HEK293 (cell line): ENCODE data around the gene UBQLN1.

Experiments
- CTCF ChIA-PET: fragments of 350-600 bp; formaldehyde crosslinking; extraction: SDS; loops from one replicate; lab custom pipeline; 2021; ENCODE audit warnings: antibody characterized with exemption; lab: Yijun Ruan, JAX
- POLR2A ChIA-PET: fragments of 300-600 bp; formaldehyde crosslinking; extraction: SDS; loops from one replicate; lab custom pipeline; 2020; ENCODE audit warnings: antibody characterized with exemption, inconsistent platforms; lab: Yijun Ruan, JAX
- H3K27ac ChIP-seq: fragments of 200-500 bp; sonication (Bioruptor generic); 2 replicates; pipeline ENCODE4 v1.5.1; 2014; ENCODE audit warnings: low read depth, low read length, control low read depth, inconsistent platforms; ENCODE audit errors: extremely low read depth
- H3K36me3 ChIP-seq, 2 experiments: fragments of 200-500 bp in 1 of 2; sonication (Bioruptor generic) in 1 of 2; 1 replicate in 1 of 2; 2 replicates in 1 of 2; pipeline ENCODE4 v1.5.1; 2014 to 2017; ENCODE audit warnings: inconsistent platforms in 2 of 2, low read length in 2 of 2; ENCODE audit not compliant: control insufficient read depth in 2 of 2, insufficient read depth in 1 of 2
- H3K4me1 ChIP-seq: fragments of 200-500 bp; sonication (Bioruptor generic); 2 replicates; pipeline ENCODE4 v1.5.1; 2014; ENCODE audit warnings: mild to moderate bottlenecking, low read length, inconsistent platforms; ENCODE audit not compliant: control insufficient read depth, insufficient read depth
- H3K4me3 ChIP-seq: 2 replicates; pipeline ENCODE4 v1.5.1; 2011; ENCODE audit warnings: low read depth, mild to moderate bottlenecking, control low read depth, low read length, moderate library complexity
- H3K9me3 ChIP-seq: fragments of 200-500 bp; sonication (Bioruptor generic); 2 replicates; pipeline ENCODE4 v1.5.1; 2014; ENCODE audit warnings: low read depth, low read length, inconsistent platforms; ENCODE audit not compliant: control insufficient read depth, insufficient read depth
- GFI1B ChIP-seq: fragments of 450-650 bp; formaldehyde crosslinking; IDR thresholded peaks from 2 replicates; pipeline ENCODE4 v1.5.1; 2016; ENCODE audit warnings: missing biosample characterization, missing genetic modification characterization
- KLF7 ChIP-seq: fragments of 450-650 bp; formaldehyde crosslinking; IDR thresholded peaks from 2 replicates; pipeline ENCODE4 v1.5.1; 2016; ENCODE audit warnings: missing biosample characterization, missing genetic modification characterization, borderline replicate concordance
- MEIS1 ChIP-seq: sonication (generic); formaldehyde crosslinking; IDR thresholded peaks from 2 replicates; pipeline ENCODE4 v1.8.1; 2022; ENCODE audit warnings: missing genetic modification reagents, mild to moderate bottlenecking, borderline replicate concordance
- SP3 ChIP-seq: fragments of 450-650 bp; formaldehyde crosslinking; IDR thresholded peaks from 2 replicates; pipeline ENCODE4 v1.5.1; 2016; ENCODE audit warnings: missing biosample characterization, missing genetic modification characterization
- TRIM28 ChIP-seq: IDR thresholded peaks from 2 replicates; pipeline ENCODE4 v1.6.1; 2011; ENCODE audit warnings: low read length, control low read depth, borderline replicate concordance
- ZFHX2 ChIP-seq: fragments of 450-650 bp; formaldehyde crosslinking; conservative IDR thresholded peaks from 2 replicates; pipeline ENCODE4 v1.5.1; 2016; ENCODE audit warnings: missing biosample characterization, missing genetic modification characterization
- ZFP41 ChIP-seq: fragments of 450-650 bp; formaldehyde crosslinking; IDR thresholded peaks from 2 replicates; pipeline ENCODE4 v1.5.1; 2016; ENCODE audit warnings: missing biosample characterization, missing genetic modification characterization, borderline replicate concordance
- ZFP69B ChIP-seq: fragments of 450-650 bp; formaldehyde crosslinking; IDR thresholded peaks from 2 replicates; pipeline ENCODE4 v1.5.1; 2016; ENCODE audit warnings: missing biosample characterization, missing genetic modification characterization
- ZNF112 ChIP-seq: fragments of 450-650 bp; formaldehyde crosslinking; IDR thresholded peaks from 2 replicates; pipeline ENCODE4 v1.5.0; 2017; ENCODE audit warnings: missing biosample characterization, missing genetic modification characterization
- ZNF132 ChIP-seq: fragments of 450-650 bp; formaldehyde crosslinking; IDR thresholded peaks from 2 replicates; pipeline ENCODE4 v1.5.1; 2017; ENCODE audit warnings: missing biosample characterization, missing genetic modification characterization, borderline replicate concordance
- ZNF292 ChIP-seq: fragments of 450-650 bp; formaldehyde crosslinking; IDR thresholded peaks from 2 replicates; pipeline ENCODE4 v1.5.1; 2016; ENCODE audit warnings: low read depth, missing biosample characterization, missing genetic modification characterization, borderline replicate concordance
- ZNF341 ChIP-seq: fragments of 450-650 bp; formaldehyde crosslinking; IDR thresholded peaks from 2 replicates; pipeline ENCODE4; 2016; ENCODE audit warnings: low read depth, missing biosample characterization, missing genetic modification characterization
- ZNF366 ChIP-seq: fragments of 450-650 bp; formaldehyde crosslinking; conservative IDR thresholded peaks from 2 replicates; pipeline ENCODE4 v1.5.1; 2016; ENCODE audit warnings: missing biosample characterization, missing genetic modification characterization
- ZNF37A ChIP-seq: fragments of 450-650 bp; IDR thresholded peaks from 2 replicates; pipeline ENCODE4 v1.5.1; 2018; ENCODE audit warnings: missing biosample characterization, missing genetic modification characterization
- ZNF433 ChIP-seq: fragments of 450-650 bp; formaldehyde crosslinking; IDR thresholded peaks from 2 replicates; pipeline ENCODE4 v1.5.1; 2016; ENCODE audit warnings: missing biosample characterization, missing genetic modification characterization, low read depth
- ZNF501 ChIP-seq: fragments of 450-650 bp; formaldehyde crosslinking; IDR thresholded peaks from 2 replicates; pipeline ENCODE4 v1.5.1; 2016; ENCODE audit warnings: missing biosample characterization, missing genetic modification characterization
- ZNF514 ChIP-seq: fragments of 450-650 bp; formaldehyde crosslinking; IDR thresholded peaks from 2 replicates; pipeline ENCODE4 v1.5.1; 2016; ENCODE audit warnings: missing biosample characterization, missing genetic modification characterization
- ZNF621 ChIP-seq: fragments of 450-650 bp; formaldehyde crosslinking; IDR thresholded peaks from 2 replicates; pipeline ENCODE4 v1.5.1; 2017; ENCODE audit warnings: missing biosample characterization, missing genetic modification characterization
- ZNF629 ChIP-seq: fragments of 450-650 bp; formaldehyde crosslinking; IDR thresholded peaks from 2 replicates; pipeline ENCODE4 v1.5.1; 2017; ENCODE audit warnings: missing biosample characterization, missing genetic modification characterization
- ZNF654 ChIP-seq: fragments of 450-650 bp; formaldehyde crosslinking; IDR thresholded peaks from 2 replicates; pipeline ENCODE4 v1.5.1; 2016; ENCODE audit warnings: low read depth, missing biosample characterization, missing genetic modification characterization
- ZNF677 ChIP-seq: fragments of 450-650 bp; IDR thresholded peaks from 2 replicates; pipeline ENCODE4 v1.5.0; 2018; ENCODE audit warnings: missing biosample characterization, mild to moderate bottlenecking, missing genetic modification characterization, moderate library complexity
- ZNF76 ChIP-seq: fragments of 450-650 bp; formaldehyde crosslinking; IDR thresholded peaks from 2 replicates; pipeline ENCODE4; 2016; ENCODE audit warnings: low read depth, missing biosample characterization, missing genetic modification characterization, borderline replicate concordance
- ZNF791 ChIP-seq: fragments of 450-650 bp; formaldehyde crosslinking; IDR thresholded peaks from 2 replicates; pipeline ENCODE4 v1.5.1; 2016; ENCODE audit warnings: missing biosample characterization, missing genetic modification characterization
- ZXDB ChIP-seq: fragments of 450-650 bp; formaldehyde crosslinking; IDR thresholded peaks from 2 replicates; pipeline ENCODE4 v1.5.1; 2016; ENCODE audit warnings: missing biosample characterization, missing genetic modification characterization
- TF ChIP-seq, protein P1 (sequence below): fragments of 450-650 bp; formaldehyde crosslinking; IDR thresholded peaks from 2 replicates; pipeline ENCODE4 v1.5.1; 2016; ENCODE audit warnings: missing biosample characterization, missing genetic modification characterization

Gene UBQLN1

DNA sequence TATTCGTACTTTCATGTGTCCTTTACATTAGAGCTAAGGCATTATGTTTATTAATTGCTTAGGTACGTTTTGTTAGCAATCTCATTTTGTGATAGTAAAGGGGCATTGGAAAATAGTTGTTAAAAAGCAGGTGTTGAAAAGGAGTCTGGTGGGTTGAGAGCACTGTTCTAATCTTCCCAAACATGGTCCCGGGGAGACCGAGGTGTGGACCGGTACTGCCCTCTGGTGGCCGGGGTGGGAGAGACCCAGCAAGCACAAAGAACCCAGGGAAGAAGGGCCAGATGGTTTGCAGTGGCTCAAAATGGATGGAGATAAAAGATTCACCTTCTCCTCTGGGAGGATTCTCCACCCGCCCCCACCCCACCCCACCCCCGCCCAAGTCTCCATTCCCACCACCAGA lies 58.7 kb downstream of the UBQLN1 start:
- no peak for TF ChIP-seq ZNF292
- peak; percentile 48 for TF ChIP-seq ZNF654 (tag by site-specific recombination)
- TF ChIP-seq ZNF677 (tag by site-specific recombination) = peak; percentile 91
- ChIA-PET POLR2A (no interaction called here), CTCF (interaction anchor here (0.6 to 3.0 kb wide), 31 partner anchors 8 to 651 kb away, joined by 3 to 36 read pairs (median 4); partner anchors contain the start of gene KIF27)
- H3K4me1 ChIP-seq = no peaks in the 10 kb centered on the region
- no peak overlapping the region for H3K27ac ChIP-seq
- H3K4me3 ChIP-seq = no peak overlapping the region
- no peaks in the 10 kb centered on the region for H3K9me3 ChIP-seq
- peaks cover 0 to 51% of the 10 kb centered on the region in 2 experiments; a peak in 2 of 3 replicates for H3K36me3 ChIP-seq

GRCh38 chr9:83646500-83647239 lies 61.1 kb downstream of the UBQLN1 start:
- POLR2A ChIA-PET = no interaction called here
- Histone ChIP-seq H3K9me3 (no peaks in the 10 kb centered on the region), H3K4me3 (no peak overlapping the region), H3K27ac (no peak overlapping the region), H3K4me1 (no peaks in the 10 kb centered on the region), H3K36me3 (peaks cover 0 to 34% of the 10 kb centered on the region in 2 experiments; a peak in 2 of 3 replicates)
- CTCF ChIA-PET = interaction anchor here (0.7 kb wide), 1 partner anchor 64 kb away, joined by 3 read pairs; no protein-coding TSS in a partner anchor
- TF ChIP-seq ZNF366 (tag by site-specific recombination) (peak; percentile 55), ZNF37A (tag by site-specific recombination) (no peak), MEIS1 (CRISPR knock-in tag) (no peak)

DNA sequence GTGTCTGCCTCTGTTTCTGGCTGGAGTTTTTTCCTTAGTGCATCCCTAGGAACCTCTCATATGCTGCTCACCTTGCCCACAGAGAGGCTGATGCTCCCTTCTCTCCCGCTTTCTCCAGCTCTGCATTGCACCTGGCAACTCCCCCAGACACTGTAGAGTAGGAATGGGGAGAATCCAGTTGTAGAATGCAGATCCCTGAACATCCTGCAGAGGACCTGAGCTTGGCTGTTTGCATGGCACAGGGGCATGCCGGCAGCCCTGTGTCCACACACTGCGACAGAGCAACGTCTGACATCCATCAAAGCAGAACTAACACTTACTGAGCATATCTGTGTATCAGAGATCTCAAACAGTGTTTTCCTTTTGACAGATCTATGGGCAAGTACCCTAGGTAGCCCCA lies 65.0 kb downstream of the UBQLN1 start:
- CTCF ChIA-PET = interaction anchor here (0.7 to 1.1 kb wide), 2 partner anchors 19 to 308 kb away, joined by 3 read pairs; no protein-coding TSS in a partner anchor
- H3K36me3 ChIP-seq = peaks cover 0 to 19% of the 10 kb centered on the region in 2 experiments; a peak in 1 of 3 replicates
- POLR2A ChIA-PET = no interaction called here
- H3K4me3 ChIP-seq = no peak overlapping the region
- no peaks in the 10 kb centered on the region for H3K4me1 ChIP-seq
- TF ChIP-seq ZFP69B (no peak), ZNF501 (no peak), ZFP41 (no peak)
- no peaks in the 10 kb centered on the region for H3K9me3 ChIP-seq
- H3K27ac ChIP-seq = no peak overlapping the region

GRCh38 chr9:83639266-83639665 lies 68.5 kb downstream of the UBQLN1 start:
- Histone ChIP-seq H3K4me1 (no peaks in the 10 kb centered on the region), H3K9me3 (no peaks in the 10 kb centered on the region), H3K27ac (no peak overlapping the region), H3K4me3 (no peak overlapping the region), H3K36me3 (no peaks in the 10 kb centered on the region)
- ChIA-PET CTCF (interaction anchor here (0.7 to 4.0 kb wide), 4 partner anchors 10 to 280 kb away, joined by 3 to 36 read pairs (median 10); no protein-coding TSS in a partner anchor), POLR2A (no interaction called here)
- no peak for TF ChIP-seq ZNF132 (tag by site-specific recombination)
- TF ChIP-seq SP3 (tag by site-specific recombination) = no peak
- no peak for TF ChIP-seq ZNF433 (tag by site-specific recombination)
- no peak for TF ChIP-seq ZNF791 (tag by site-specific recombination)
- no peak for TF ChIP-seq ZFHX2 (tag by site-specific recombination)
- TF ChIP-seq ZNF76 (tag by site-specific recombination) = no peak
- TF ChIP-seq ZNF112 (tag by site-specific recombination) = no peak
- TF ChIP-seq ZNF514 = no peak
- no peak for TF ChIP-seq ZNF341 (tag by site-specific recombination)
- TF ChIP-seq ZNF621 (tag by site-specific recombination) = no peak
- no peak for TF ChIP-seq ZNF629 (tag by site-specific recombination)
- TF ChIP-seq, protein P1, sequence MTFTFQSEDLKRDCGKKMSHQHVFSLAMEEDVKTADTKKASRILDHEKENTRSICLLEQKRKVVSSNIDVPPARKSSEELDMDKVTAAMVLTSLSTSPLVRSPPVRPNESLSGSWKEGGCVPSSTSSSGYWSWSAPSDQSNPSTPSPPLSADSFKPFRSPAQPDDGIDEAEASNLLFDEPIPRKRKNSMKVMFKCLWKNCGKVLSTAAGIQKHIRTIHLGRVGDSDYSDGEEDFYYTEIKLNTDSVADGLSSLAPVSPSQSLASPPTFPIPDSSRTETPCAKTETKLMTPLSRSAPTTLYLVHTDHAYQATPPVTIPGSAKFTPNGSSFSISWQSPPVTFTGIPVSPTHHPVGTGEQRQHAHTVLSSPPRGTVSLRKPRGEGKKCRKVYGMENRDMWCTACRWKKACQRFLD (tag by site-specific recombination) = no peak
- TF ChIP-seq TRIM28 = no peak
- no peak for TF ChIP-seq GFI1B (tag by site-specific recombination)
- no peak for TF ChIP-seq KLF7
- no peak for TF ChIP-seq ZXDB (tag by site-specific recombination)
